ENCODE results near the gene PRKN.
"Not testable (repeated sequence)": the region's sequence is repeated elsewhere in the genome, so short reads cannot be mapped to it uniquely, and the experiment has no call there.

Gene PRKN

DNA sequence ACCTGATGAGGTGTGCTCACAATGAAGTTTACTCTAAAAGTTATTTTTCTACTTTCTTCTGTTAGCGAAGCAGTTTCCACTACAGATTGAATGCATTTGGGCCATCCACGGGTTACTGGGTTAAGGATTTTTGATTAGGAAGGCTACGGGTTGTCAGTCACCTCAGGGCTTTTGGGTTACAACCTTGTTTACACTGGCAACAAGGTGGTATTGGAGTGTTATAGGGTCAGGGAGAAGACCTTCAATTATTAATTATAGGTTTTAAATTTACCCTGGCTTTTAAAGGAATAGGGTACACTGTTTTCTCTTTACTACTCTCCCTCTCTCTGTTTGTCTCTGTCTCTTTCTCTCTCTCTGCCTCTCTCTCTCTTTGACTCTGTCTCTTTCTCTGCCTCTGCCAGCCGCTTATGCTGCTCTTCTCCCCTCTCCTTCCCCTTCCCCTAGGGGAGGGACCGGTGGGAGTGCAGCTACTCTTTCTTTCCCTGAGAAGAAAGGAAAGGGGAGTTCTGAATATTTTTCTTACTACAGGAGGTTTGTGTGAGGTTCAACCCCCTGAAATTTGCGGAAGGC, 1413.5 kb downstream of the PRKN start:
- DNase-seq = no peak

DNA sequence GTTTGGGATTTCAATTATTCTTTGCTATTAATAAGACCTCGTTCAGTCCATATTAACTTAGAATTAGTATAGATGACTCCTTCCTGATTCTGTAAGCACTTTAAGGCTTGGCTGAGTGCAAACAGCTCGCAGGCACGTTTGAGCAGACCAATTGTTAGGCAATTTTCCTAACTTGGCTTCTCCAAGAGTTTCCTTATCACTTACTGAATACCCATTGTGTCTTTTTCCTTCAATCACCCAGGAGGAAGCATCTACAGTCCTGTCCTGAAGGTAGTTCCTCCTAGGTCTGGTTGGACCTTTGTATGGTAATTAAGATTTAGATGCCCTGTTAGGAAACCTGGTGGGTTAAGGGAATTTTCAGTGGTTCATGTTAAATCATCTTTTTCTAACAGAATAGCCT, 1414.1 kb downstream of the PRKN start:
- not testable (repeated sequence) for DNase-seq

DNA sequence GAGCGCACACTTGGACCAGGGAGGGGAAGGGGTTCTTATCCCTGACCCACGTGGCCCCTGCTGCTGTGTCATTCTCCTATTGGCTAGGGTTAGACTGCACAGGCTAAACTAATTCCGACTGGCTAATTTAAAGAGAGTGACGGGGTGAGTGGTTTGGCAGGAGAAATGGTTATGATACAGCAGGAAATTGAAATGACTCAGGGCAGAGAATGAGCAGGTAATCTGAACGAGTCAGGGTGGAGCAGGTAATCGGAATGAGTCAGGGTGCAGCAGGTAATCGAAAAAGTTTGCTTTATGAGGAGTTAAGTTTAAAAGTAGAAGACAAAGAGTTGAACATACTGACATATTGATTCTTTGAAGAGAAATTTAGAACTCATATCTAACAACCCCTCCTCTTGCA, 1417.8 kb downstream of the PRKN start:
- DNase-seq = not testable (repeated sequence)

DNA sequence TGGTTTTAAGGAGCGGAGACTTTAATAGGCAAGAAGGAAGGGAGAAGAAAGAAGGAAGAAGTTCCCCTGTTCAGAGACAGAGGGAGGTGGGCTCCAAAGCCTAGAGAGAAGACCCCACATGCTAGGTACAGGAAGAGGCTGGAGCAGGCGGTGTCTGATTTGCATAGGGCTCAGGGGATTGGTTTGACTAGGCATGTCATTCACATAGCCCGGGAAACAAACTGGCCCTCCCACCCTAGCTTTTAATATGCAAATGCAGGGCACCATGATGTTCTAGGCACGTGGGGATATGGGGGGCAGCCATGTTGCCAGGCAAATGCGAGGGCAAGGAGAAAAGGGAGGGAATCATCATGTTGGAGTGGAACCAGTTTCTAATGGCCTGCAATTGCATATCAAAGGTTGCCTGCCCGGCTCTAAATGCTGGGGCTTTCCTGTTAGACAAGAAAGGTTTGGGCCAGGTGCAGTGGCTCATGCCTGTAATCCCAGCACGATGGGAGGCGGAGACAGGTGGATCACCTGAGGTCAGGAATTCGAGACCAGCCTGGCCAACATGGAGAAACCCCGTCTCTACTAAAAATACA, 1419.4 kb downstream of the PRKN start:
- no peak for DNase-seq

DNA sequence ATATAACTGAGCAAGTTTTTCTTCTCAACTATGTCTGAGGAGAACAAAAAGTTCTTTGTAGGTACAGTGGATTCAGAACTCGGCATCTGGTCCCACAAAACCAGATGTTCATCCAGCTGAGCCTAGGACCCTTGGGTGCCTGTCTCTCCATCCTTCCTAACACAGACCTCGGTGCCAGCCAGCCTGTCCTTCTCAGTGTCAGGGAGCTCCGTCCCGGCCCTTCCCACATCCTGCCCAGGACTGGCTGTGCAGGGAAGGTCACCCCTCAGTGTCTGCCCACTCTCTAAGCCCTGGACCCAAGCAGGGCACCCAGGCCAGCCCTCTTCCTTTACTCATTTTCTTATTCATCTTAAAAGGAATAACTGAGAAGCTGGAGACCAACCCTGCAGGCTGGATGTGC, 1421.7 kb downstream of the PRKN start:
- DNase-seq = no peak

DNA sequence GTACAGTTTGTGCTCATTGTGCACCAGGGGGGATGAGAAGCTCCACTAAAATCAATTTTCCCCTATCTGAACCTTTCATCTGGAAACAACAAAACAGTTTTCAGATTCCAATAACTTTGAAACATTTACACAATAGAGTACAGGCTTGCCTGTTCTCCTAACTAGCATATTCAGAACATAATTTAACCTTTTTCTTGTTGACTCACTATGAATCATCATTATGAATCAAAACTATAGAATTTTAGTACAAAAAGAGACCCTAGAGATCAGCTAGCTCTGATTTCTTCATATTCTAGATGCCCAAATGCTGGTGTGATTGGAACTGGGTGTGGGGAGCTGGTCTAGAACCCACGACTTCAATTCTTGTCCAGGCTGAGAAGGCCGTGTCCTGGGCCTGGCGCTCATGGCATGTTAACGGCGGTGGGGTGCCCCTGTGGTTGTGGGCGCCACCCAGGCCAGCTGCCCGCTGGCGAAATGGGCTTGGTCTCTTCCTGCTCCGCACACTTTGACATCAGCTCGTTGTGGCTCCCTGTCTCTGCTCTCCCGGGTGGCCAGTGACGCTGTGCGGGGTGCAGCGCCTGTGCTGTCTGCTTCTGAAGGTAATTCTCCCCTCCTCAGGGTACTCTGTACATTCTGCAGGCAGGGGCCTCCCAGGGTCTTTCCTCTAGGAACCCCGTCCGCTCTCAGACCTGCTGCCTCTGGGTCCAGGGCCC, 1423.8 kb downstream of the PRKN start:
- no peak for DNase-seq

DNA sequence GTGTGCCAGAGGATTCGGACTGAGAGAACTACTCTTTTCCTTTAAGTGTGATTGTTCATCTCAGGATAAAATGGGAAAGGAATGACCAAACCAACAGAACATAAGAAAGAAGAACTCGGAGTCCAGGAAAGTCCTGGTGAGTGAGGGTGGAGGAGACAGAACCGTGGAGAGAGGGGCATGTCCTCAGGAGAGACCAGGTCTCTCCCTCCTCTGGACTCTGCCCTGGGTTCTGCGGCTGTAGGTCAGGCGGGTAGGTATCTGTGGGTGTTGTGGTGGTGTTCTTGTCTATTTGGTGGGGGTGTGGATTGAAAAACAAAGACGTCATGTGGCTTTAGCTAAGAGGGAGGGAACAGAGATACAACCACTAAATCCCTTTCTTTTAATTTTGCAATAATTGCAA, 1424.6 kb downstream of the PRKN start:
- DNase-seq = no peak

DNA sequence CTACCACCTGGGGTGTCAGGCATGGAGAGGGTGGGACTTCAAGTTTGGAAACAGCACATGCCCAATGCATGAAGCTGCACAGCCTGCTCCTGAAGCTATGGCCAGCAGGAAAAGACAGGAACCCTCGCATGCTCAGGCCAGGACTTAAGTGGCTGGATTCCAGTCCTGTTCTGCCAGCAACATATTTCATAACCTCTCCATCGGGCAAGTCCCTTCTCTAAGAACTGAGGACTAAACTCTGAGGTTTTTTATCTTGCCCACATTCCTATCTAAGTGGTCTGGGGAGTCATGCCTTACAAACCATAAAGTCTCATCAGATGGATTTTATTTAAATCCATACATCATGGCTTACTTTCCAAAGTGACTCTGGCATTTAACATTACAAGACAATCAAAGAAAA, 1426.2 kb downstream of the PRKN start:
- DNase-seq = no peak

DNA sequence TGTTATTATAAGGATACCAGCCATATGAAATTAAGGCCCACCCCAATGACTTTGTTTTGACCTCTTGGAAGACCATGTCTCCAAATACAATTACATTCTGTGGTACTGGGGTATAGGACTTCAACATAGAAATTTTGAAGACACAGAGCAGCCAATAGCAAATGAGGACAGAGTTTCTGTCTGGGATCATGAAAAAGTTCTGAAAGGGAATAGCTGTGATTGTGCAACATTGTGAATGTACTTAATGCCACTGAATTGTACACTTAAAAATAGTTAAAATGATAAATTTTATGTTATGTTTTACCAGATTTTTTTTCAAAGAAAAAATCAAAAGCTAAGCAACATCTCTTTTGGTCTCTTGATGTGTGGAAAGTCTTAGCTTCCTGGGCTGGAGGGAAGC, 1426.7 kb downstream of the PRKN start:
- no peak for DNase-seq

DNA sequence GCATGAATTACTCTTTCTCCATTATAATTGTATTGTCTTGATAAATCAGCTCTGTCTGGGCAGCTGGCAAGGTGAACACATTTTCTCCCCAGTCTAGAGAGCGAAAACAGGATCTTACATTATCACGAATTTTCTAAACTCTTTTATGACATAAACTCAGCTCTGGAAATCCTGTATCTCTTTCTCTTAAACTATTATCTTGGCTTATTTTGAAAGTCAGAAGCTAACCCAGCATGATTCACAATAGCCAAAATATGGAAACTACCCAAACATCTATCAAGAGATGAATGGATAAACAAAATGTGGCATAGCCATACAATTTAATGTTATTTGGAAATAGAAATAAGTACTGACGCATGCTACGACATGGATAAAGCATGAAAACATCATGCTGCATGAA, 1427.8 kb downstream of the PRKN start:
- DNase-seq = no peak
